NCI-H2171 treated with DMSO at 0.1 percent for 48 hours (cell line): ENCODE measurements around the gene STK24.

Source experiments
- DNase-seq: peaks from one replicate; lab custom pipeline; 2025; lab: John Stamatoyannopoulos, UW

Gene STK24

GRCh38 chr13:98406971-98407370, 169.9 kb downstream of the STK24 start:
- no peak for DNase-seq

DNA sequence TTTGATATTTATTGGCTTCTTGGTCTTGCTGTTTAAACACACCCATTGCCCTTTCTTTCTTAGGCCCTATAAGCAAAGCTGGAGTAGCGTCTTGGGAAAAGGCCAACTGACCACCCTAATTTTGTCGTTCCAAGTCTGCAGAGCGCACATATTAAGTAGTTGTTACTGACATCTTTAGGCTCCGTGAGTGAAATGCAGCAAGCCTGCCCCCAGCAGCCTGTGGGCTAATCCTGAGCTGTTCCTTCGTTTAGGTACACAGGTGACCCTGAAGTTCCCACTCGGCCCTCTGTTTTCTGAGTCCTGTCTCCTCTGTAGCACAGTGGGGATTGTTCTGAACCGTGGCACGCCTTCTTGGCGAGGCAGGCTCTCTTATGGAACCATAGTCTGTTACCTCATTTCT, 170.5 kb downstream of the STK24 start:
- DNase-seq: no peak

DNA sequence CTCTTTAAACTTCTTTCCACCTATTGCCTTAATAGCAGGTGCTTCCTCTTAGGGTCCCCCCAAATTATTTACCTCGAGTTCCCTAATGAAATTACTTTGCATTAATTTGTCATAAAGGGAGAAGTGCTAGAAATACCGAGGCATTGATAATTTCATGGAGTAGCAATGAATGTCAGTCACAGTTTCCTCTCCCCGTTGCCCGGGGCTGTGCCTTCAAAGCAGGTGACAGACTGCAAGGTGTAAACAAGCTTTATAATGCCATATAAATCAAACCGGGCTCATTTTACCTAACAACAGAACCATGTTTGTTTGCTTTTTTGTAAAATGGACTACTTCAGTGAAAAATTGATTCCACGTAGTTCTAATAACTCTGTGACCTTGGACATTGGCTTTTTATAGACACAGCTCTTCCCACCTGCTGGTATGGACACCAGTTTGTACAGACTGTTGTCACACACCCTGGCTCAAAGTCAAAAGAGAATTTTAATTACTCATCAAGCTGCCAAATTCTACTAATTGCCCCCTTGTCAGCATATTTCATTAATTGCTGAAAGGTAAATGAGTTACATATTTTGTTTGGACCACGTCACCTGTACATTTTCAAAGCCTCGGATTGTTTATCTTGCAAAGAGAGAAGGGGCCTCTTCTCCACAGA, 171.1 kb downstream of the STK24 start:
- DNase-seq: no peak

- no peak for DNase-seq
Observed at GRCh38 chr13:98405107-98405571, 171.8 kb downstream of the STK24 start.

GRCh38 chr13:98403076-98403475, 173.8 kb downstream of the STK24 start:
- no peak for DNase-seq

GRCh38 chr13:98401934-98402333, 175.0 kb downstream of the STK24 start:
- no peak for DNase-seq

- DNase-seq: no peak
Observed at GRCh38 chr13:98399756-98400155, 177.2 kb downstream of the STK24 start.

DNA sequence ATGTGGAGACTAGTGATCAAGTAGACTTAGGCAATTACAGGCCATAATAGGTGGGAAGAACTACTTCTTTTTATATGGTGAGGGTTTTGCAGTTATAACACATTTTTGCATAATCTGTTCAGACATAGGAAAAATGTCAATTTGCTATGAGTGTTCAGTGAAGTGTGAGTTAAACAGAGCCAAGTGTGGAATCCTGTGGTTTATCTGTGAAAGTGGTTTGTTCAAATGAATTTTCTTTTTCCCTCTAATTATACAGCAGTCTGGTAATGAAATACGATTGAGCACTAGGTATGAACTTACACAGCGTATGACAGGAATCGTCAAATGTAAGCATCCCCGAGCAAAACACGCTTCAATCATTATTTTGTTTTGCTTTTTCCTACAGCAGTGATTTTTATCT, 178.3 kb downstream of the STK24 start:
- DNase-seq: no peak

DNA sequence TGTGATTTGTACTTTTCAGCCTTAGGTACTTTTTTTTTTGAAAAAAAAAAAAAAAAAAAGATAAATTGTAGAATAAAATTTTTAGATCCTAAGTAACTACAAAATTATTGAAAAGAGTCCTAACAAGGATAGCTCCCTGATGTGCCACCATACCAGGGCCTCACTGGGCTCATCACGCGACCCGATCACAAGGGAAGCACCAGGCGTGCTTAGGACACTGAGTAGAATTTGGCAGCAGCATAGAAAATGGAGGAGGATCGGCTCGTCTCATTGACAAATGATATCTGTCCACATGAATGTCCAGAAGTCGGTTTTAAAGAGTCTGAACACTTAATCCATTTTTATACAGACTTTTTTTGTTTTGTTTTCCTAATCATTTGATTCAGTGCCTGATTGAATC, 179.0 kb downstream of the STK24 start:
- DNase-seq: no peak

DNA sequence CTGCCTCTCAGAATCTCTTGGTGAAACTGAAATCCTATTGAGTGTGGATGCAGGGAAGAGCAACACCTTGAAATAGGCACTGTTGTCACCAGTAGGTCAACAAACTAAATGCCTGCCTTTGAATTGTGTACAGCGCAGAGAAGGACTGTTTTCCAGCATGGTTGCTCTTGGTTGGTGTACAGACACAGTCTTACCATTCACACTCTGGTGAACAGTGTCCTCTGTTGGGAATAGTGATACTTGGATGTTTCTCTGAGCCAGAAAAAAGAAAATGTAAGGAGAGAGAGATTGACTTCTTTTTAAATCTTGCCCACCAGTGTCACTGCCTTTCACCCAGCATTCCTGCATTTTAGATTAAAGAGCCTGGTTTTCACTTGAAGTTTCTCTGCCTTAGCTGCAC, 179.7 kb downstream of the STK24 start:
- DNase-seq: no peak

- no peak for DNase-seq
Observed at GRCh38 chr13:98396071-98396710, 180.7 kb downstream of the STK24 start.
